Keratinocyte (primary cell): Measurements from ENCODE around the gene GTF3C2. TPM values are rescaled to one million over a fixed set of nuclear protein-coding genes. Genes with fewer than 3 reads are reported as not detected.
"Not testable (repeated sequence)": the region's sequence is repeated elsewhere in the genome, so short reads cannot be mapped to it uniquely, and the experiment has no call there.

Experiments used
- DNase-seq: peaks from one replicate; pipeline ENCODE4 v3.0.0-alpha.2; 2011; ENCODE audit warnings: low read depth, missing footprints, low spot score
- FAIRE-seq: peaks from 2 replicates; lab custom pipeline; 2011; peaks lifted over from hg19 to GRCh38; lab: Jason Lieb, UNC
- H2AFZ ChIP-seq: 2 replicates; pipeline ENCODE4 v1.6.0; 2012; ENCODE audit warnings: low read length, control low read depth, inconsistent platforms; ENCODE audit not compliant: control insufficient read depth
- H3K27ac ChIP-seq: 2 replicates; pipeline ENCODE4 v1.5.1; 2011; ENCODE audit warnings: low read length; ENCODE audit not compliant: control insufficient read depth, insufficient read depth
- H3K27me3 ChIP-seq: 3 replicates; pipeline ENCODE4 v1.6.0; 2011; ENCODE audit warnings: low read length; ENCODE audit not compliant: control insufficient read depth, insufficient read depth; ENCODE audit errors: extremely low read depth
- H3K36me3 ChIP-seq, 2 experiments: 2 replicates in 1 of 2; 3 replicates in 1 of 2; pipeline ENCODE4 v1.5.1; 2011; ENCODE audit warnings: low read length in 2 of 2, mild to moderate bottlenecking in 1 of 2; ENCODE audit not compliant: control insufficient read depth in 2 of 2, insufficient read depth in 2 of 2; ENCODE audit errors: extremely low read depth in 1 of 2
- H3K4me1 ChIP-seq: 3 replicates; pipeline ENCODE4 v1.5.1; 2011; ENCODE audit warnings: low read length; ENCODE audit not compliant: control insufficient read depth, insufficient read depth; ENCODE audit errors: extremely low read depth
- H3K4me2 ChIP-seq: 3 replicates; pipeline ENCODE4 v1.6.0; 2011; ENCODE audit warnings: low read depth, low read length; ENCODE audit not compliant: control insufficient read depth, insufficient read depth; ENCODE audit errors: extremely low read depth
- H3K4me3 ChIP-seq, 3 experiments: fragments of 200-600 bp in 1 of 3; sonication (generic) in 1 of 3; 2 replicates in 2 of 3; 3 replicates in 1 of 3; pipeline ENCODE4 v1.5.1; 2011 to 2016; ENCODE audit warnings: low read length in 3 of 3, mild to moderate bottlenecking in 3 of 3, control low read depth in 2 of 3, inconsistent platforms in 1 of 3, low read depth in 1 of 3, mixed read lengths in 1 of 3, mixed run types in 1 of 3, moderate library complexity in 1 of 3; ENCODE audit not compliant: control insufficient read depth in 2 of 3, insufficient read depth in 2 of 3; ENCODE audit errors: extremely low read depth in 1 of 3
- H3K79me2 ChIP-seq: 2 replicates; pipeline ENCODE4 v1.6.0; 2012; ENCODE audit warnings: low read length; ENCODE audit not compliant: control insufficient read depth, insufficient read depth
- H3K9ac ChIP-seq: 3 replicates; pipeline ENCODE4 v1.6.0; 2011; ENCODE audit warnings: low read length; ENCODE audit not compliant: control insufficient read depth, insufficient read depth; ENCODE audit errors: extremely low read depth
- H3K9me1 ChIP-seq: 3 replicates; pipeline ENCODE4 v1.6.0; 2011; ENCODE audit warnings: low read length; ENCODE audit not compliant: control insufficient read depth, insufficient read depth; ENCODE audit errors: extremely low read depth
- H3K9me3 ChIP-seq: 2 replicates; pipeline ENCODE4 v1.5.1; 2012; ENCODE audit warnings: low read depth, low read length; ENCODE audit not compliant: control insufficient read depth
- H4K20me1 ChIP-seq: 3 replicates; pipeline ENCODE4 v1.6.0; 2011; ENCODE audit warnings: low read length; ENCODE audit not compliant: control insufficient read depth, insufficient read depth; ENCODE audit errors: extremely low read depth
- CTCF ChIP-seq, 3 experiments: IDR thresholded peaks in 1 of 3; conservative IDR thresholded peaks in 1 of 3; optimal IDR thresholded peaks in 1 of 3; 2 replicates in 2 of 3; 3 replicates in 1 of 3; pipeline versions ENCODE3 to v1.5.1; 2011; ENCODE audit warnings: low read length in 3 of 3, mild to moderate bottlenecking in 3 of 3, moderate library complexity in 2 of 3, control low read depth in 1 of 3, inconsistent platforms in 1 of 3; ENCODE audit not compliant: insufficient read depth in 2 of 3; ENCODE audit errors: extremely low read depth in 1 of 3
- EZH2 ChIP-seq: IDR thresholded peaks from one replicate; pipeline ENCODE4 v1.6.1; 2012; ENCODE audit warnings: inconsistent platforms, mild to moderate bottlenecking, low read length, moderate library complexity
- dilution Hi-C: fragments of 300-500 bp; cut with MboI; formaldehyde crosslinking; loops from one replicate; pipeline ENCODE4 v1.7.0; 2020; ENCODE audit warnings: low sequenced_read_pairs; ENCODE audit not compliant: extremely low pct_ligation_motif_present
- polyA plus RNA-seq, 5 experiments: library from polyadenylated mRNA; depleted of rRNA in 3 of 5; stranded (reverse) in 3 of 5; stranded (forward) in 1 of 5; unstranded in 1 of 5; fragments of >200 nt; gene quantifications; 1 replicate in 1 of 5; 2 replicates in 3 of 5; 3 replicates in 1 of 5; pipeline versions ENCODE4 v1.2.1 to v1.2.3, GENCODE V29; 2011 to 2012; ENCODE audit warnings: missing spikeins in 2 of 5, low read depth in 1 of 5, low replicate concordance in 1 of 5

The GTF3C2 gene
- polyA plus RNA-seq, 1 donor (not counting 4 experiments of a cell fraction or from before 2014, with no cell fraction given) = 53.4 TPM

DNA sequence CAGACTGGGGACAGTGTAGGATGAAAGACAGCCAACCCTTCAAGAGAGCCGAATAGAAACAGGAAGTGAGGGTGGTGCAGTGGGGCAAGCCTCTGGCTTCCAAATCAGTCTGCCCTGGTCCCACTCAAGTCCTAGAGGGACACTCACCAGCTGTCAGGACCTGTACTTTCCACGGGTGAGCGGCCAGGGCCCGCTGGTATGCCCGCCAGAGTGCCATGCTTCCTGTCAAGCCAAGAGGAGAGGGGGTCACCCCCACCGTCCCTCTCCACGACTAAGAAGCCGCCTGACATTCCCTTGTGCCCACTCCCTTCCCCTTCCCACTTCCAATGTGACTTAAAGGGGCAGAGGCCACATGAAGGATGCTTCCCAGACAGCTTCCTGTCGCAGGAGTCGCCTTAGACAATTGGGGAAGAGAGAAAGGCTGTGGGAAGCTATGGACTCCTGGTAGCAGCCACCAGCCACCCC lies 34.2 kb downstream of the GTF3C2 start:
- Histone ChIP-seq H3K27me3 (no peaks in the 10 kb centered on the region), H3K9me1 (no peaks in the 10 kb centered on the region), H4K20me1 (peaks cover 6% of the 10 kb centered on the region), H2AFZ (peak overlapping the region; percentile 90), H3K9me3 (no peaks in the 10 kb centered on the region), H3K27ac (peak overlapping the region; percentile 91), H3K4me3 (peak overlapping the region; percentile 76 to 87 (median 79)), H3K4me2 (peak overlapping the region; percentile 88), H3K79me2 (peaks cover 10% of the 10 kb centered on the region), H3K9ac (peak overlapping the region; percentile 99), H3K4me1 (peaks cover 27% of the 10 kb centered on the region), H3K36me3 (peaks cover 5 to 16% of the 10 kb centered on the region in 2 experiments)
- dilution Hi-C loops = no loop called here
- no peak for FAIRE-seq
- no peak for DNase-seq
- TF ChIP-seq CTCF (optimal IDR thresholded peaks at IDR 0.05 in 1 of 3, IDR thresholded peaks at IDR 0.05 in 1 of 3, conservative IDR thresholded peaks at IDR 0.05 in 1 of 3; ENCODE audit: extremely low read depth in 1 of 3, insufficient read depth in 2 of 3, low read length in 3 of 3) (no peak), EZH2 (no peak)

- Histone ChIP-seq H3K9ac (peak overlapping the region; percentile 2), H3K27me3 (no peaks in the 10 kb centered on the region), H3K4me1 (peaks cover 27% of the 10 kb centered on the region), H3K36me3 (peaks cover 4 to 12% of the 10 kb centered on the region in 2 experiments), H4K20me1 (peaks cover 9% of the 10 kb centered on the region), H3K9me3 (no peaks in the 10 kb centered on the region), H3K9me1 (no peaks in the 10 kb centered on the region), H3K4me2 (peak overlapping the region; percentile 88), H3K4me3 (peak overlapping the region in 2 of 3 experiments; percentile 34 to 79), H3K27ac (peak overlapping the region; percentile 91), H3K79me2 (peaks cover 10% of the 10 kb centered on the region), H2AFZ (no peak overlapping the region)
- dilution Hi-C loops = no loop called here
- FAIRE-seq (peak; percentile 26), DNase-seq (peak; percentile 94)
- TF ChIP-seq EZH2 = no peak
- TF ChIP-seq CTCF (optimal IDR thresholded peaks at IDR 0.05 in 1 of 3, IDR thresholded peaks at IDR 0.05 in 1 of 3, conservative IDR thresholded peaks at IDR 0.05 in 1 of 3; ENCODE audit: extremely low read depth in 1 of 3, insufficient read depth in 2 of 3, low read length in 3 of 3) = peak; percentile 53 to 69 (median 56)
Observed at GRCh38 chr2:27320958-27321543, 35.5 kb downstream of the GTF3C2 start.

DNA sequence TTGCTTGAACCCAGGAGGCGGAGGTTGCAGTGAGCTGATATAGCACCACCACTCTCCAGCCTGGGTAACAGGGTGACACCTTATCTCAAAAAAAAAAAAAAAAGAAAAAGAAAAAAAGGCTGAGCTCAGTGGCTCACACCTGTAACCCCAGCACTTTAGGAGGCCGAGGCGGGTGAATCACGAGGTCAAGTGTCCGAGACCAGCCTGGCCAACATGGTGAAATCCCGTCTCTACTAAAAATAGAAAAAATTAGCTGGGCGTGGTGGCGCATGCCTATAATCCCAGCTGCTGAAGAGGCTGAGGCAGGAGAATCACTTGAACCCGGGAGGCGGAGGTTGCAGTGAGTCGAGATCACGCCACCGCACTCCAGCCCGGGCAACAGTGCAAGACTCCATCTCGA lies 36.7 kb downstream of the GTF3C2 start:
- H3K36me3 ChIP-seq = peaks cover 4 to 12% of the 10 kb centered on the region in 2 experiments
- H3K4me2 ChIP-seq, H3K9ac ChIP-seq, H2AFZ ChIP-seq, H3K79me2 ChIP-seq, H3K9me1 ChIP-seq, dilution Hi-C loops, DNase-seq, H4K20me1 ChIP-seq, H3K27me3 ChIP-seq, FAIRE-seq, H3K27ac ChIP-seq, H3K4me3 ChIP-seq, H3K9me3 ChIP-seq: not testable (repeated sequence)
- H3K4me1 ChIP-seq = peaks cover 27% of the 10 kb centered on the region
